MM.1S (cell line): Measurements from ENCODE around the gene EDARADD.

Experiments used
- DNase-seq: peaks from one replicate; pipeline ENCODE4 v3.0.0-alpha.2; 2015
- H2AFZ ChIP-seq: fragments of 300-600 bp; sonication (generic); 2 replicates; pipeline ENCODE4 v1.6.0; 2016; ENCODE audit warnings: antibody characterized with exemption, low read length
- H3F3A ChIP-seq: fragments of 300-600 bp; sonication (generic); 2 replicates; pipeline ENCODE4 v1.6.1; 2016; ENCODE audit warnings: mild to moderate bottlenecking, antibody characterized with exemption, low read length, moderate library complexity, mixed read lengths; ENCODE audit not compliant: insufficient read depth
- H3K27ac ChIP-seq: fragments of 300-600 bp; sonication (generic); 2 replicates; pipeline ENCODE4 v1.5.1; 2016; ENCODE audit warnings: mild to moderate bottlenecking, low read length
- H3K27me3 ChIP-seq: fragments of 300-600 bp; sonication (generic); replicated peaks from 2 replicates; pipeline ENCODE4 v1.6.0; 2016; ENCODE audit warnings: low read length; ENCODE audit not compliant: insufficient read depth
- H3K36me3 ChIP-seq: fragments of 300-600 bp; sonication (generic); replicated peaks from 2 replicates; pipeline ENCODE4 v1.6.1; 2016; ENCODE audit warnings: mild to moderate bottlenecking, low read length, mixed read lengths; ENCODE audit not compliant: insufficient read depth
- H3K4me1 ChIP-seq: fragments of 300-600 bp; sonication (generic); 2 replicates; pipeline ENCODE4 v1.6.1; 2016; ENCODE audit warnings: low read length, mixed read lengths
- H3K4me2 ChIP-seq: fragments of 300-600 bp; sonication (generic); 2 replicates; pipeline ENCODE4 v1.6.0; 2016; ENCODE audit warnings: low read depth, low read length
- H3K4me3 ChIP-seq: fragments of 300-600 bp; sonication (generic); 2 replicates; pipeline ENCODE4 v1.5.1; 2016; ENCODE audit warnings: low read length, mixed read lengths
- H3K79me2 ChIP-seq: fragments of 300-600 bp; sonication (generic); 2 replicates; pipeline ENCODE4 v1.6.1; 2016; ENCODE audit warnings: mixed run types, low read length, mixed read lengths
- H3K9ac ChIP-seq: fragments of 300-600 bp; sonication (generic); 2 replicates; pipeline ENCODE4 v1.6.1; 2016; ENCODE audit warnings: low read length, mixed read lengths
- H3K9me2 ChIP-seq: fragments of 300-600 bp; sonication (generic); replicated peaks from 2 replicates; pipeline ENCODE4 v1.6.1; 2016; ENCODE audit warnings: mild to moderate bottlenecking, low read length, mixed read lengths; ENCODE audit not compliant: insufficient read depth
- H3K9me3 ChIP-seq: fragments of 300-600 bp; sonication (generic); replicated peaks from 2 replicates; pipeline ENCODE4 v1.6.1; 2016; ENCODE audit warnings: mild to moderate bottlenecking, low read length, mixed read lengths; ENCODE audit not compliant: insufficient read depth
- H4K20me1 ChIP-seq: fragments of 300-600 bp; sonication (generic); 2 replicates; pipeline ENCODE4 v1.6.1; 2016; ENCODE audit warnings: mild to moderate bottlenecking, low read length, moderate library complexity, mixed read lengths; ENCODE audit not compliant: insufficient read depth
- EZH2 ChIP-seq: fragments of 300-600 bp; sonication (generic); optimal IDR thresholded peaks from 2 replicates; pipeline ENCODE3; 2017; ENCODE audit warnings: low read depth, mild to moderate bottlenecking, antibody characterized with exemption, low read length, mixed read lengths
- EZH2phosphoT487 ChIP-seq: fragments of 300-600 bp; sonication (generic); IDR thresholded peaks from 2 replicates; pipeline ENCODE4 v1.6.1; 2018; ENCODE audit warnings: antibody characterized with exemption, low read length
- TF ChIP-seq, protein P1 (sequence below): fragments of 300-600 bp; sonication (generic); IDR thresholded peaks from 2 replicates; pipeline ENCODE4 v1.5.1; 2016; ENCODE audit warnings: antibody characterized with exemption, low read length, mixed read lengths

EDARADD gene

DNA sequence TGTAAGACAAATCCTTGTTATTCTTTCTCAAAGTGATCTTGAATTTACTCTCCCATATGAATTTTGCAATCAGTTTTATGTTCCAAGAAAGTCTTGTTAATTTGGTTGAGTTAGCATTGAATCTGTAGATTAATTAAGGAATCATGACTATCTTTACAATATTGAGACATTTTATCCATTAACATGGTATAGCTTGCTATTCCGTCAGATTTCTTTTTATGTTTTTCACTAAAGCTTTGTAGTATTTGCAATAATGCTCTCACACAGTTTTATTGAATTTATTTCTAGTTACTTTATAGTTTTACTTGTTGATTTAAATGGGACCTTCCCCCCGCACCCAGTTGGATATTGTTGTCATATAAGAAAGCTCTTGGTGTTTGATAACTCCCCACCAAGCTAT is 5.8 kb upstream of the EDARADD start:
- TF ChIP-seq EZH2, result no peak
- TF ChIP-seq, protein P1, sequence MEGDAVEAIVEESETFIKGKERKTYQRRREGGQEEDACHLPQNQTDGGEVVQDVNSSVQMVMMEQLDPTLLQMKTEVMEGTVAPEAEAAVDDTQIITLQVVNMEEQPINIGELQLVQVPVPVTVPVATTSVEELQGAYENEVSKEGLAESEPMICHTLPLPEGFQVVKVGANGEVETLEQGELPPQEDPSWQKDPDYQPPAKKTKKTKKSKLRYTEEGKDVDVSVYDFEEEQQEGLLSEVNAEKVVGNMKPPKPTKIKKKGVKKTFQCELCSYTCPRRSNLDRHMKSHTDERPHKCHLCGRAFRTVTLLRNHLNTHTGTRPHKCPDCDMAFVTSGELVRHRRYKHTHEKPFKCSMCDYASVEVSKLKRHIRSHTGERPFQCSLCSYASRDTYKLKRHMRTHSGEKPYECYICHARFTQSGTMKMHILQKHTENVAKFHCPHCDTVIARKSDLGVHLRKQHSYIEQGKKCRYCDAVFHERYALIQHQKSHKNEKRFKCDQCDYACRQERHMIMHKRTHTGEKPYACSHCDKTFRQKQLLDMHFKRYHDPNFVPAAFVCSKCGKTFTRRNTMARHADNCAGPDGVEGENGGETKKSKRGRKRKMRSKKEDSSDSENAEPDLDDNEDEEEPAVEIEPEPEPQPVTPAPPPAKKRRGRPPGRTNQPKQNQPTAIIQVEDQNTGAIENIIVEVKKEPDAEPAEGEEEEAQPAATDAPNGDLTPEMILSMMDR, result no peak
- no peak for DNase-seq
- H3K27ac ChIP-seq, result no peak overlapping the region

DNA sequence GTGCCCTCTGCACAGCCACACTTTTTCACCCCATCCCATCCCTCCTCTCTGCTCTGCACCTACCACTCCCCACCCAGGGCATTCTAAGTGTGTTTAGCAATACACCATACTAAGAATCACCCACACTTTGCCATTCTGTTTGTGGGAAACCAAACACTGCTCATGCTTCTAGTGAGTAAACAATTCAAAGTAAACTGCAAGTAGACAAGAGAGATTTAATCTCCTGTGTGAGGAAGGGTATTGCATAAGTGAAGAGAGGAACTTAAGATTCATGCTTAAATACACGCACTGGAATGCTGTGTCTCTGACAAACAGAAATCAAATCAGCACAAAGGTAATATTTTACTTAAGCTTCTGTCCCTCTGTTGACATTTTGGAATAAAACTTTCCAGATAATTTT is 4.8 kb upstream of the EDARADD start:
- Histone ChIP-seq H3K9ac (no peak overlapping the region), H3K9me3 (no peaks in the 10 kb centered on the region), H3K79me2 (no peaks in the 10 kb centered on the region), H3K4me2 (no peak overlapping the region), H3K4me1 (no peaks in the 10 kb centered on the region), H2AFZ (no peak overlapping the region), H3F3A (no peaks in the 10 kb centered on the region), H3K27me3 (no peaks in the 10 kb centered on the region), H3K36me3 (no peaks in the 10 kb centered on the region), H3K4me3 (no peak overlapping the region), H3K9me2 (no peaks in the 10 kb centered on the region), H3K27ac (no peak overlapping the region), H4K20me1 (no peaks in the 10 kb centered on the region)
- DNase-seq, result no peak
- TF ChIP-seq, protein P1, result no peak
- no peak for TF ChIP-seq EZH2

More for the DNA sequence above, 5.8 kb upstream of the EDARADD start:
- H3K9me2 ChIP-seq, result no peaks in the 10 kb centered on the region
- no peak overlapping the region for H2AFZ ChIP-seq
- H3K9me3 ChIP-seq, result no peaks in the 10 kb centered on the region
- no peaks in the 10 kb centered on the region for H4K20me1 ChIP-seq
- no peaks in the 10 kb centered on the region for H3K27me3 ChIP-seq
- no peak overlapping the region for H3K9ac ChIP-seq
- no peaks in the 10 kb centered on the region for H3F3A ChIP-seq
- no peak overlapping the region for H3K4me2 ChIP-seq
- H3K79me2 ChIP-seq, result no peaks in the 10 kb centered on the region
- no peaks in the 10 kb centered on the region for H3K4me1 ChIP-seq
- H3K36me3 ChIP-seq, result no peaks in the 10 kb centered on the region
- H3K4me3 ChIP-seq, result no peak overlapping the region

DNA sequence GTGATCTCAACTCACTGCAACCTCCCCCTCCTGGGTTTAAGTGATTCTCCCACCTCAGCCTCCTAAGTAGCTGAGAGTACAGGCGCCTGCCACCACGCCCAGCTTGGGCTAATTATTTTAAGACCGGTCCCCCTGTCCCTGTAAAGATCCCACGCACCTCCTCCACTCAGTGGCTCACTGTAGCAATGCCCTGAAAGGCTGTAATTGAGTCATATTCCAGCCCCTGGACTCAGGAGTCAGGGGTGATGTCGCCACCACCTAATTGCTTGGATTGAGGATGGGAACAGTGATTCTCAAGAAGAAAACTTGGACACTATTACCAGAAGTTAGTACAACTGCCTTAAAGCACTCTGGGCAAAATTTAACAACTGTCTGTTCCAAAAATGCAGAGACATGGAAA is 3.1 kb upstream of the EDARADD start:
- no peaks in the 10 kb centered on the region for H3K4me1 ChIP-seq
- no peak overlapping the region for H2AFZ ChIP-seq
- peaks cover 4% of the 10 kb centered on the region; the same call in 1 of the 2 replicates for H3K27me3 ChIP-seq
- H4K20me1 ChIP-seq, result no peaks in the 10 kb centered on the region
- H3K4me3 ChIP-seq, result no peak overlapping the region
- H3K79me2 ChIP-seq, result no peaks in the 10 kb centered on the region
- H3F3A ChIP-seq, result no peaks in the 10 kb centered on the region
- no peak overlapping the region for H3K9ac ChIP-seq
- no peak overlapping the region for H3K27ac ChIP-seq
- TF ChIP-seq, protein P1, result no peak
- no peak for TF ChIP-seq EZH2phosphoT487
- TF ChIP-seq EZH2, result no peak
- no peaks in the 10 kb centered on the region for H3K9me2 ChIP-seq
- no peak overlapping the region for H3K4me2 ChIP-seq
- no peaks in the 10 kb centered on the region for H3K9me3 ChIP-seq
- H3K36me3 ChIP-seq, result no peaks in the 10 kb centered on the region
- no peak for DNase-seq
